ENCODE data around the gene CACNA1I.

Gene CACNA1I

GRCh38 chr22:39570665-39571064, at the start of gene CACNA1I:
Gene CACNA1I (plus strand): TSS chr22:39570753. CDS start chr22:39570753, 0 bp downstream.
- TF ChIP-seq EGR1 (IDR thresholded peaks at IDR 0.05) = no peak
- TF ChIP-seq FOXM1 (IDR thresholded peaks at IDR 0.05; ENCODE audit: borderline replicate concordance, low read depth) = no peak
- TF ChIP-seq CEBPB (IDR thresholded peaks at IDR 0.05) = no peak
- no peak for TF ChIP-seq NFIC (IDR thresholded peaks at IDR 0.05)
- TF ChIP-seq TAF1 (IDR thresholded peaks at IDR 0.05; ENCODE audit: low read depth) = no peak
- no peak for TF ChIP-seq RAD21 (IDR thresholded peaks at IDR 0.05; ENCODE audit: low read depth)
- TF ChIP-seq ZBTB7A (IDR thresholded peaks at IDR 0.05; ENCODE audit: low read depth) = no peak
- TF ChIP-seq CREB1 (IDR thresholded peaks at IDR 0.05; ENCODE audit: low read depth) = no peak
- no peak for TF ChIP-seq EP300 (IDR thresholded peaks at IDR 0.05; ENCODE audit: borderline replicate concordance)
- TF ChIP-seq, protein P1, sequence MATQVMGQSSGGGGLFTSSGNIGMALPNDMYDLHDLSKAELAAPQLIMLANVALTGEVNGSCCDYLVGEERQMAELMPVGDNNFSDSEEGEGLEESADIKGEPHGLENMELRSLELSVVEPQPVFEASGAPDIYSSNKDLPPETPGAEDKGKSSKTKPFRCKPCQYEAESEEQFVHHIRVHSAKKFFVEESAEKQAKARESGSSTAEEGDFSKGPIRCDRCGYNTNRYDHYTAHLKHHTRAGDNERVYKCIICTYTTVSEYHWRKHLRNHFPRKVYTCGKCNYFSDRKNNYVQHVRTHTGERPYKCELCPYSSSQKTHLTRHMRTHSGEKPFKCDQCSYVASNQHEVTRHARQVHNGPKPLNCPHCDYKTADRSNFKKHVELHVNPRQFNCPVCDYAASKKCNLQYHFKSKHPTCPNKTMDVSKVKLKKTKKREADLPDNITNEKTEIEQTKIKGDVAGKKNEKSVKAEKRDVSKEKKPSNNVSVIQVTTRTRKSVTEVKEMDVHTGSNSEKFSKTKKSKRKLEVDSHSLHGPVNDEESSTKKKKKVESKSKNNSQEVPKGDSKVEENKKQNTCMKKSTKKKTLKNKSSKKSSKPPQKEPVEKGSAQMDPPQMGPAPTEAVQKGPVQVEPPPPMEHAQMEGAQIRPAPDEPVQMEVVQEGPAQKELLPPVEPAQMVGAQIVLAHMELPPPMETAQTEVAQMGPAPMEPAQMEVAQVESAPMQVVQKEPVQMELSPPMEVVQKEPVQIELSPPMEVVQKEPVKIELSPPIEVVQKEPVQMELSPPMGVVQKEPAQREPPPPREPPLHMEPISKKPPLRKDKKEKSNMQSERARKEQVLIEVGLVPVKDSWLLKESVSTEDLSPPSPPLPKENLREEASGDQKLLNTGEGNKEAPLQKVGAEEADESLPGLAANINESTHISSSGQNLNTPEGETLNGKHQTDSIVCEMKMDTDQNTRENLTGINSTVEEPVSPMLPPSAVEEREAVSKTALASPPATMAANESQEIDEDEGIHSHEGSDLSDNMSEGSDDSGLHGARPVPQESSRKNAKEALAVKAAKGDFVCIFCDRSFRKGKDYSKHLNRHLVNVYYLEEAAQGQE (IDR thresholded peaks at IDR 0.05; ENCODE audit: low read depth) = no peak
- no peak for TF ChIP-seq MAX (IDR thresholded peaks at IDR 0.05)
- no peak for TF ChIP-seq TEAD4 (IDR thresholded peaks at IDR 0.05)

- TF ChIP-seq NFIC (IDR thresholded peaks at IDR 0.05) = 0 out of 2 replicates have a peak, but pooled peaks have one; percentile 8
- 0 out of 2 replicates have a peak, but pooled peaks have one; percentile 5 for TF ChIP-seq EGR1 (IDR thresholded peaks at IDR 0.05)
These were observed 49.3 kb upstream of the CACNA1I start for GRCh38 chr22:39521106-39521885.

- TF ChIP-seq MAX (IDR thresholded peaks at IDR 0.05) = 0 out of 2 replicates have a peak, but pooled peaks have one; percentile 18
- no peak for TF ChIP-seq EGR1 (IDR thresholded peaks at IDR 0.05)
- TF ChIP-seq FOXM1 (IDR thresholded peaks at IDR 0.05; ENCODE audit: borderline replicate concordance, low read depth) = no peak
These were observed 47.8 kb upstream of the CACNA1I start for GRCh38 chr22:39522567-39523300.

- TF ChIP-seq USF1 (IDR thresholded peaks at IDR 0.05) = peak; percentile 78
- no peak for TF ChIP-seq YY1 (IDR thresholded peaks at IDR 0.05; ENCODE audit: low read depth)
- no peak for TF ChIP-seq RAD21 (IDR thresholded peaks at IDR 0.05; ENCODE audit: low read depth)
- TF ChIP-seq EP300 (IDR thresholded peaks at IDR 0.05; ENCODE audit: borderline replicate concordance) = no peak
- no peak for TF ChIP-seq CREB1 (IDR thresholded peaks at IDR 0.05; ENCODE audit: low read depth)
- no peak for TF ChIP-seq EGR1 (IDR thresholded peaks at IDR 0.05)
- TF ChIP-seq, protein P1 (IDR thresholded peaks at IDR 0.05; ENCODE audit: low read depth) = no peak
- TF ChIP-seq TEAD4 (IDR thresholded peaks at IDR 0.05) = no peak
- 0 out of 2 replicates have a peak, but pooled peaks have one; percentile 34 for TF ChIP-seq TCF12 (IDR thresholded peaks at IDR 0.05; ENCODE audit: low read depth)
- TF ChIP-seq FOXM1 (IDR thresholded peaks at IDR 0.05; ENCODE audit: borderline replicate concordance, low read depth) = no peak
- no peak for TF ChIP-seq MAX (IDR thresholded peaks at IDR 0.05)
- no peak for TF ChIP-seq ZBTB7A (IDR thresholded peaks at IDR 0.05; ENCODE audit: low read depth)
- no peak for TF ChIP-seq CEBPB (IDR thresholded peaks at IDR 0.05)
- TF ChIP-seq TAF1 (IDR thresholded peaks at IDR 0.05; ENCODE audit: low read depth) = no peak
These were observed 46.3 kb upstream of the CACNA1I start for GRCh38 chr22:39524089-39524752.

DNA sequence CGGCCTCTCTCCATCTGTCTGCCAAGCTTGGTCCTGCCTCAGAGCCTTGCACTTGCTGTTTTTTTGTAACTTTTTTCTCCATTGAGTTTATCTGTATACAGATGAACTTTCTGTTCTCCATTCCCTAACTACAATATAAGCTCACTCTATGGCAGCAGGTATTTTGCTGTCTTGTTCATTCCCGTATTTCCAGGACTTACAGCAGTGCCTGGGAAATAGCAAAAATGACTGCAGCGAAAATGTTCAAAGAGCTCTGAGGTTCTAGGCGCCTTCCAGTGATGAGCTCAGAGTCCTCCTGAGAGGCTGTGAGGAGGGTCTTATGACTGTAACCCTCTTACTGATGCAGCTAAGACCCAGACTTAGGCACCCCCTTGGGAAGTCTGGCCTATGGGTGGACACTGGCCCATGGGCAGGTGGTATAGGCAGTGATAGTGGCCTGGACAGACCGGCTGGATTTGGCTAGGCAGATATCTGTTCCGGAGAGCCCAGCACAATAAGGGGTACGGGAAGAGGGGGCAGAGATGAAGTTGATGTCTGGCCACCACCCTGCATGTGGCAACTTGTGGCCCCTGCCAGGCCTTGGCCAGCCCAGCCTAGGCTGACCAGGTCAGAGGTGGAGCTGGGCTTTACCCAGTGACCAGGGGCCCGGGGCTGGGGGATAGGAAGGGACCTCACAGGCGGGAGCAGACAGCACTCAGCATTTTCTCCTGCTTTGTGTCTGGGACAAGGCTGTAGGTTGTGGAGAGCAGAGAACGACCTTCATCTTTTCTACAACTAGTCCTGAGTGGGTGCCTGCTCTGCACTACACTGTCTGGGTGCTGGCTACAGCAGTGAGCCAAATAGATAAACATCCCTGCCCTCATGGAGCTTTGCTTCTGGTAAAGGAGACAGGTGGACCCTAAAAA, 45.5 kb upstream of the CACNA1I start:
- TF ChIP-seq MAX (IDR thresholded peaks at IDR 0.05) (0 out of 2 replicates have a peak, but pooled peaks have one; percentile 11), EP300 (IDR thresholded peaks at IDR 0.05; ENCODE audit: borderline replicate concordance) (no peak)

Data from Ishikawa (cell line).